ENCODE results near the gene STXBP6. TPM values are rescaled to one million over a fixed set of nuclear protein-coding genes. Genes with fewer than 3 reads are reported as not detected.

STXBP6 gene
- total RNA-seq, 1 experiment from 2014 or later, result not detected

- no TSS peak for BruUV-seq (replicated peaks)
- CTCF ChIA-PET, result no interaction called here
- no peak for DNase-seq (ENCODE audit: low read depth, low spot score)
- no peaks in the 10 kb centered on the region; the same call in 1 of the 2 replicates for H3K36me3 ChIP-seq (ENCODE audit: control insufficient read depth, insufficient read depth, low read length)
- no peak overlapping the region for H3K27ac ChIP-seq (ENCODE audit: low read length)
- in situ Hi-C loops (cut with HindIII; ENCODE audit: low pct_unique_long_range_greater_than_20kb, low sequenced_read_pairs) (no loop called here), intact Hi-C loops (cut with micrococcal nuclease; ENCODE audit: unreplicated experiment) (no loop called here)
- H3K4me3 ChIP-seq (ENCODE audit: low read depth in 2 of 2, low read length in 2 of 2), result no peak overlapping the region
- no peaks in the 10 kb centered on the region for H3K27me3 ChIP-seq (ENCODE audit: control insufficient read depth, insufficient read depth, low read length)
- ATAC-seq, result no peak
- H3K4me1 ChIP-seq (ENCODE audit: control insufficient read depth, insufficient read depth, low read length), result no peaks in the 10 kb centered on the region
- POLR2A ChIA-PET, result no interaction called here
- no peaks in the 10 kb centered on the region for H3K9me3 ChIP-seq (ENCODE audit: control insufficient read depth, insufficient read depth, low read depth, low read length)
- TF ChIP-seq TCF7L2 (IDR thresholded peaks at IDR 0.05; ENCODE audit: low read depth, low read length) (no peak), SIN3A (IDR thresholded peaks at IDR 0.05; ENCODE audit: borderline replicate concordance, insufficient read depth, low read depth, low read length) (no peak), POLR2AphosphoS5 (IDR thresholded peaks at IDR 0.05; ENCODE audit: low read depth, low read length) (no peak), REST (IDR thresholded peaks at IDR 0.05; ENCODE audit: insufficient read depth in 1 of 2, low read depth in 2 of 2, low read length in 1 of 2) (no peak)
Observed at GRCh38 chr14:25017562-25017961, 32.4 kb downstream of the STXBP6 start.

GRCh38 chr14:25015761-25016160 lies 34.2 kb downstream of the STXBP6 start:
- Histone ChIP-seq H3K36me3 (ENCODE audit: control insufficient read depth, insufficient read depth, low read length) (no peaks in the 10 kb centered on the region; the same call in 1 of the 2 replicates), H3K27me3 (ENCODE audit: control insufficient read depth, insufficient read depth, low read length) (no peaks in the 10 kb centered on the region), H3K9me3 (ENCODE audit: control insufficient read depth, insufficient read depth, low read depth, low read length) (no peaks in the 10 kb centered on the region), H3K4me3 (ENCODE audit: low read depth in 2 of 2, low read length in 2 of 2) (no peak overlapping the region), H3K4me1 (ENCODE audit: control insufficient read depth, insufficient read depth, low read length) (no peaks in the 10 kb centered on the region), H3K27ac (ENCODE audit: low read length) (no peak overlapping the region)
- in situ Hi-C loops (cut with HindIII; ENCODE audit: low pct_unique_long_range_greater_than_20kb, low sequenced_read_pairs) (no loop called here), intact Hi-C loops (cut with micrococcal nuclease; ENCODE audit: unreplicated experiment) (no loop called here)
- TF ChIP-seq POLR2AphosphoS5 (IDR thresholded peaks at IDR 0.05; ENCODE audit: low read depth, low read length) (no peak), REST (IDR thresholded peaks at IDR 0.05; ENCODE audit: insufficient read depth in 1 of 2, low read depth in 2 of 2, low read length in 1 of 2) (no peak)
- POLR2A ChIA-PET, result no interaction called here
- no peak for ATAC-seq
- no peak for DNase-seq (ENCODE audit: low read depth, low spot score)
- BruUV-seq (replicated peaks), result no TSS peak
- CTCF ChIA-PET, result no interaction called here

- Histone ChIP-seq H3K4me3 (ENCODE audit: low read depth in 2 of 2, low read length in 2 of 2) (no peak overlapping the region), H3K4me1 (ENCODE audit: control insufficient read depth, insufficient read depth, low read length) (no peaks in the 10 kb centered on the region; the same call in 1 of the 2 replicates), H3K27ac (ENCODE audit: low read length) (no peak overlapping the region), H3K9me3 (ENCODE audit: control insufficient read depth, insufficient read depth, low read depth, low read length) (no peaks in the 10 kb centered on the region), H3K36me3 (ENCODE audit: control insufficient read depth, insufficient read depth, low read length) (no peaks in the 10 kb centered on the region; the same call in 1 of the 2 replicates), H3K27me3 (ENCODE audit: control insufficient read depth, insufficient read depth, low read length) (no peaks in the 10 kb centered on the region)
- BruUV-seq (replicated peaks), result no TSS peak
- in situ Hi-C loops (cut with HindIII; ENCODE audit: low pct_unique_long_range_greater_than_20kb, low sequenced_read_pairs) (no loop called here), intact Hi-C loops (cut with micrococcal nuclease; ENCODE audit: unreplicated experiment) (no loop called here)
- ATAC-seq, result no peak
- CTCF ChIA-PET, result interaction anchor here (0.7 kb wide), 1 partner anchor 20 kb away, joined by 3 read pairs; no protein-coding TSS in a partner anchor
- no peak for TF ChIP-seq POLR2AphosphoS5 (IDR thresholded peaks at IDR 0.05; ENCODE audit: low read depth, low read length)
- DNase-seq (ENCODE audit: low read depth, low spot score), result no peak
- POLR2A ChIA-PET, result no interaction called here
Observed at GRCh38 chr14:25014440-25014839, 35.5 kb downstream of the STXBP6 start.
